ENCODE results near the gene MAG. TPM values are rescaled to one million over a fixed set of nuclear protein-coding genes. Genes with fewer than 3 reads are reported as not detected.
"Not testable (repeated sequence)": the region's sequence is repeated elsewhere in the genome, so short reads cannot be mapped to it uniquely, and the experiment has no call there.

MAG gene
- total RNA-seq, 1 experiment from 2014 or later, result 0.50 TPM

DNA sequence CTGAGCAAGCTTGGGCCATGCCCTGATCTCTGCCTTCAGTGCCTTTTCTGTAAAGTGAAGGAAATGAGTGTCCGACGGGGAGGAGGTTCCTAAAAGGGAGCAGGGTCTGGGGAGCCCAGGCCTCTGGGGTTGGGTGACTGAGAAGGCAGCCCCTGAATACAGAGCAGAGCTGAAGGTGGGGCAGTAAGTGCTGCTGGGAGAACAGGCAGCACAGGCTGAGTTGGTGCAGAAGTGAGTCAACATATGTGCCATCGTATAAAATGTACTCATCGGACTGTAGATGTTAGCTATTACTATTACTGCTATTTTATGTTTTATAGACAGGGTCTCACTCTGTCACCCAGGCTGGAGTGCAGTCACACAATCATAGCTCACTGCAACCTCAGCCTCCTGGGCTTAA, 10.7 kb upstream of the MAG start:
- no peak overlapping the region for H3K27ac ChIP-seq
- DNase-seq (ENCODE audit: low read depth in 1 of 2, low spot score in 2 of 2), result no peak
- H3K27me3 ChIP-seq (replicated peaks), result no peaks in the 10 kb centered on the region
- H3K4me1 ChIP-seq (replicated peaks), result no peaks in the 10 kb centered on the region
- H3K4me3 ChIP-seq, result no peak overlapping the region
- H3K9me3 ChIP-seq (replicated peaks), result no peaks in the 10 kb centered on the region
- peaks cover 16% of the 10 kb centered on the region for H3K36me3 ChIP-seq

DNA sequence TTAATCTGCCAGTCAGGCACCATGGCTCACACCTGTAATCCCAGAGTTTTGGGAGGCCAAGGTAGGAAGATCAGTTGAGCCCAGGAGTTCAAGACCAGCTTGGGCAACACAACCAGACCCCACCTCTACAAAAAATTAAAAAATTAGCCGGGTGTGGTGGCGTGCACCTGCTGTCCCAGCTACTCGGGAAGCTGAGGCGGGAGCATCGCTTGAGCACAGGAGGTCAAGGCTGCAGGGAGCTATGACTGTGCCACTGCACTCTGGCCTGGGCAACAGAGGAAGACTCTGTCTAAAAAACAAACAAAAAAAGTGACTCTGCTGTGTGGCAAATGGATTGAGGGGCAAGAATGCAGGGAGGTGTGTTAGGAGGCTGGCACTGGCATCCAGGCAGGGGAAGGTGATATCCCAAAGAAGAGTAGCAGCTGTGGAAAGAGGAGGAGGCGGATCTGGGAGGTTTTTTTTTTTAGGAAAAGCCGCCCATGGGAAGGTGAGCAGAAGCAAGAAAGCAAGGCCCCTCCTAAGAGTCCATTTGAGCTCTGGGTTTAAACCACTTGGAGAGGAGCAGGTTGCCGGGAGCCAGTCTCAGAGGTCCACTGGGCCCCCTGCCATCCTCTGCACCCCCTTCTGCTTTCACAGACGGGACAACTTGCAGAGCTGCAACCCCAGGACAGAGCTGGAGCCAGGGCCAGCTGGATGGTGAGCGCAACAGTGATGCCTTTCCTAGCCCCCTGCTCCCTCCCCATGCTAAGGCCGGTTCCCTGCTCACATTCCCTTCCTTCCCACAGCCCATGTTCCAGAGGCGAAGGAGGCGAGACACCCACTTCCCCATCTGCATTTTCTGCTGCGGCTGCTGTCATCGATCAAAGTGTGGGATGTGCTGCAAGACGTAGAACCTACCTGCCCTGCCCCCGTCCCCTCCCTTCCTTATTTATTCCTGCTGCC, 7.5 kb upstream of the MAG start:
- H3K36me3 ChIP-seq, result no peaks in the 10 kb centered on the region; the same call in 1 of the 2 replicates
- no peaks in the 10 kb centered on the region for H3K4me1 ChIP-seq (replicated peaks)
- H3K27me3 ChIP-seq (replicated peaks), result no peaks in the 10 kb centered on the region

DNA sequence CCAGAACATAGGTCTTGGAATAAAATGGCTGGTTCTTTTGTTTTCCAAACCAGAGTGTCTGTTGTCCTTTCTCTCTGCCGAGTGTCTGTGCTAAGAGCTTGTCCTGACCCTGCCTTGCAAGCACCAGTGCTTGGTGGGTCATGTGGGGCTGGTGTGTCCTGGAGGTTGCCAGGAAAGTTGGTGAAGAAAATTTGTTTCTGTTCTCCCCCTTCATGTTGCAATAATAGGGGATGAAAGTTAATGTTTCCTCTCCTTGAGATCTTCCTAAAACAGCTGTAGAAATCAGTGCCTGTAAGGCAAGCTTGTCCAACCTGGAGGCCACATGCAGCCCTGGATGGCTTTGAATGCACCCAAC, 6.9 kb upstream of the MAG start:
- no peak overlapping the region for H3K4me3 ChIP-seq
- no peaks in the 10 kb centered on the region for H3K4me1 ChIP-seq (replicated peaks)
- no peak overlapping the region for H3K27ac ChIP-seq
- DNase-seq (ENCODE audit: low read depth in 1 of 2, low spot score in 2 of 2), result no peak
- no peaks in the 10 kb centered on the region for H3K9me3 ChIP-seq (replicated peaks)
- no peaks in the 10 kb centered on the region for H3K36me3 ChIP-seq
- no peaks in the 10 kb centered on the region for H3K27me3 ChIP-seq (replicated peaks)

More for the DNA sequence above, 7.5 kb upstream of the MAG start:
- DNase-seq (ENCODE audit: low read depth in 1 of 2, low spot score in 2 of 2), result no peak
- no peak overlapping the region for H3K4me3 ChIP-seq
- H3K27ac ChIP-seq, result no peak overlapping the region
- H3K9me3 ChIP-seq (replicated peaks), result no peaks in the 10 kb centered on the region

DNA sequence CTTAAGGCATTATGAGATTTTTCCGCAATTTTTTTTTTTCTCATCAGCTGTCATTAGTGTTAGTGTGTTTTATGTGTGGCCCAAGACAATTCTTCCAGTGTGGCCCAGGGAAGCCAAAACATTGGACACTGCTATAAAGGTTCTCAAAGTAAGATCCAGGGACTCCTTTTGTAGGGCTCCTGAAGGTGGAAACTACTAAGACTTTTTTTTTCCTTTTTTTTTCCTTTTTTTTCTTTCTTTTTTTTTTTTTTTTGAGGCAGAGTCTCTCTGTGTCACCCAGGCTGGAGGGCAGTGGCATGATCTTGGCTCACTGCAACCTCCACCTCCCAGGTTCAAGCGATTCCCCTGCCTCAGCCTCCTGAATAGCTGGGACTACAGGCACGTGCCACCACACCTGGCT, 6.5 kb upstream of the MAG start:
- DNase-seq (ENCODE audit: low read depth in 1 of 2, low spot score in 2 of 2); H3K9me3 ChIP-seq (replicated peaks); H3K36me3 ChIP-seq; H3K27ac ChIP-seq; H3K4me3 ChIP-seq; H3K27me3 ChIP-seq (replicated peaks); H3K4me1 ChIP-seq (replicated peaks): not testable (repeated sequence)

DNA sequence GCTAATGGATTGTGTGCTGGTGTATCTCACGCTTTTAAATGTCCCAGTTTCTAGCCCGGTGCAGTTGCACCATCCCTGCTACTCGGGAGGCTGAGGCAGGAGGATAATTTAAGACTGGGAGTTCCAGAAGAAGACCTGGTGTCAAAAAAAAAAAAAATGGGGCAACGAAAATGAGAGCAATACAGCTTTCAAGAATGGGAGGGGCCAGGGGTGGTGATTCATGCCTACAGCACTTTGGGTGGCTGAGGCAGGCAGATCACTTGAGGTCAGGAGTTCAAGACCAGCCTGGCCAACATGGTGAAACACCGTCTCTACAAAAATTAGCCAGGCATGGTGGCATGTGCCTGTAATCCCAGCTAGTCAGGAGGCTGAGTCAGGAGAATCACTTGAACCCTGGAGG, 5.9 kb upstream of the MAG start:
- not testable (repeated sequence) for DNase-seq (ENCODE audit: low read depth in 1 of 2, low spot score in 2 of 2); H3K4me3 ChIP-seq; H3K27ac ChIP-seq; H3K36me3 ChIP-seq; H3K27me3 ChIP-seq (replicated peaks); H3K9me3 ChIP-seq (replicated peaks); H3K4me1 ChIP-seq (replicated peaks)

DNA sequence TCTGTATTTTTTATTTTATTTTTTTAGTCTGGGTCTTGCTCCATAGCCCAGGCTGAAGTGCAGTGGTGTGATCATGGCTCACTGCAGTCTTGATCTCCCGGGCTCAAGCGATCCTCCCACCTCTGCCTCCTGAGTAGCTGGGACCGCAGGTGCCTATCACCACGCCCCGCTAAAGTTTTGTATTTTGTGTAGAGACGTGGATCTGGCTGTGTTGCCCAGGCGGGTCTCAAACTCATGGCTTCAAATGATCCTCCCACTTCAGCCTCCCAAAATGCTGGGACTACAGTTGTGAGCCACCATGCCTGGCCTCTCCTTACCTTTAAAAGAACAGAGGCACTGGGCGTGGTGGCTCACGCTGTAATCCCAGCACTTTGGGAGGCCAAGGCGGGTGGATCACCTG, 4.2 kb upstream of the MAG start:
- no peaks in the 10 kb centered on the region for H3K27me3 ChIP-seq (replicated peaks)
- no peak for DNase-seq (ENCODE audit: low read depth in 1 of 2, low spot score in 2 of 2)
- H3K9me3 ChIP-seq (replicated peaks), result no peaks in the 10 kb centered on the region
- H3K27ac ChIP-seq, result no peak overlapping the region
- H3K4me1 ChIP-seq (replicated peaks), result no peaks in the 10 kb centered on the region
- no peaks in the 10 kb centered on the region for H3K36me3 ChIP-seq
- no peak overlapping the region for H3K4me3 ChIP-seq

DNA sequence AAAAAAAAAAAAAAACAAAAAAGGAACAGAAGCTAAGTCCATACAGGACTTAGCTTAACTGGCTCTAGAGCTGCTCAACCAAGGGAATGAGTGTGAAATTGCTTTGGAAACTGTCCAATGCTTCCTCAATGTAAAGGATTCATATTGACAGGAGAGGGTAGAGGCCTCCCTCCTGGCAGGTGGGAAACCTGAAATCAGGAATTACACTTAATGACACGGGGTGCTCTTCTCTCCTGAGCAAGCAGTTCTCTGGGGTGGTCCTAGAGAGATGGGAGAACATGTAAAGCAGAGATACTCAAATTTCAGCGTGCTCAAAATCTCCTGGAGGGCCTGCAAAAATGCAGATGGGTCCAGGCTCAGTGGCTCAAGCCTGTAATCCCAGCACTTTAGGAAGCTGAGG, 3.6 kb upstream of the MAG start:
- no peaks in the 10 kb centered on the region for H3K9me3 ChIP-seq (replicated peaks)
- no peak for DNase-seq (ENCODE audit: low read depth in 1 of 2, low spot score in 2 of 2)
- H3K27me3 ChIP-seq (replicated peaks), result peaks cover 4% of the 10 kb centered on the region; the same call in 1 of the 2 replicates
- H3K36me3 ChIP-seq, result no peaks in the 10 kb centered on the region
- H3K4me3 ChIP-seq, result no peak overlapping the region
- no peaks in the 10 kb centered on the region for H3K4me1 ChIP-seq (replicated peaks)
- no peak overlapping the region for H3K27ac ChIP-seq

DNA sequence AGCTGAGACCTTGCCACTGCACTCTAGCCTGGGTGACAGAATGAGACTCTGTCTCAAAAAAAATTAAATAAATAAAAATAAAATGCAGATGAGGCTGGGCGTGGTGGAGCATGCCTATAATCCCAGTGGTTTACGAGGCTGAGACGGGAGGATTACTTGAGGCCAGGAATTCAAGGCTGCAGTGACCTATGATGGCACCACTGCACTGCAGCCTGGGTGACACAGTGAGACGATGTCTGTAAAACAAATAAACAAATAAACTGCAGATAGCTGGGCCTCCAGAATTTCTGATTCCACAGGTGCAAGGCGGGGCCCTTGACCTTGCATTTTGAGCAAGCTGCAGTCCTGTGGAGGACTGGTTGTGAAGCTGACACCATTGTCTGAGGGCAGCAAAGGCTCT, 3.1 kb upstream of the MAG start:
- Histone ChIP-seq H3K27ac (no peak overlapping the region), H3K4me3 (no peak overlapping the region), H3K27me3 (replicated peaks) (peaks cover 4% of the 10 kb centered on the region; the same call in 1 of the 2 replicates), H3K36me3 (no peaks in the 10 kb centered on the region), H3K9me3 (replicated peaks) (no peaks in the 10 kb centered on the region), H3K4me1 (replicated peaks) (no peaks in the 10 kb centered on the region)
- no peak for DNase-seq (ENCODE audit: low read depth in 1 of 2, low spot score in 2 of 2)

DNA sequence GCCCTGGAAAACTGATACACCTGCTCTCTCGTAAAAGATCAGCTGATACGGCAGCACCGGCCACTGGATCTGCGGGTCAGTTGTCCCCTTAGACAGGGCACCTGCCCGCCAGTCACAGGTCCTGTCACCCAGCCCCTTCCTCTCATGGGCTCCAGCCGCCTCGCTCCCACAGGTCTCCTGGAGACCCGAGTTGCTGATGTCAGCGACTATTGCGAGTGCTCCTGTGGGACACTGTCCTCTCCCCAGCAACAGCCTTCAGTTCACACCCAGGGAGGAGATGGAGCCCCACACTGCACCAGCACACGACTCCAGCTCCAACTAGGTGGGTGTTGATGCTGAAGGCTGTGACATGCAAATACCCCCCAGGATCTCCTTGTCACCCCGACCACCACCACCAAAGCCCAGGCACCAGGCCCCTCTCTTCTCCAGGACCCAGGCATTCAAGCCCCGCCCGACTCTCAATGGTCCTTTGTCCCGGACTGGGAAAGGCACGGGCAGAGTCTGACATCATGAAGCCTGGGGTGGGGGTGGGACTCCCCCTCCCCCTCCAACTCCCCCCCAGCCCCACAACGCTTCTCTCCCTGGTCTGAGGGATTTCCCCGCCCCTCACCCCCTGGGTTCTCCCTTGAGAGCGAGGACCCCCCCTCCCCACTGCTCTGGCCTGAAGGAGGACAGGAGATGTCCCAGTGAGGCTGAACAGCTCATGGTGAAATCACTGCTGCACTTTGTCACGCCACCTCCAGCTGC, 1.4 kb upstream of the MAG start:
- no peaks in the 10 kb centered on the region for H3K36me3 ChIP-seq
- H3K27me3 ChIP-seq (replicated peaks), result peaks cover 7% of the 10 kb centered on the region; the same call in 1 of the 2 replicates
- no peaks in the 10 kb centered on the region for H3K9me3 ChIP-seq (replicated peaks)
- H3K4me1 ChIP-seq (replicated peaks), result no peaks in the 10 kb centered on the region
- no peak overlapping the region for H3K27ac ChIP-seq
- no peak overlapping the region for H3K4me3 ChIP-seq
- no peak for DNase-seq (ENCODE audit: low read depth in 1 of 2, low spot score in 2 of 2)

DNA sequence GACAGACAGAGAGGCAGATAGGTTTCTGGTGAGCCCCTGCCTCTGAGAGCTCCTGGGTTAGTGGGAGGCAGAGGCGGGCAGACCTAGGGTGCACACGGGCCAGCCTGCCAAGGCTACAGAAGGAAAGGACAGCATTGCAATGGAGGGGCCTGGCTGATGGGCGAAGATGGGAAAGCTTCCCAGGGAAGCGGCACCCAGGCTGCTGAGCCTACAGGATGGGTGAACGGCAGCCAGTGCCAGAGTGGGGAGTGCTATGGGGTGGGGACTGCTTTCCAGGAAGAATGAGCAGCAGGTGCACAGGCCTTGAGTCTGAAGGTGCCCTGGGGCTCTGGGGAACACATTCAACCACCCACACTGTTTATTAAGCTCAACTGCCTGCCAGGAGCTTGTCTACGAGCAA, 702 bp upstream of the MAG start:
- Histone ChIP-seq H3K9me3 (replicated peaks) (no peaks in the 10 kb centered on the region), H3K4me3 (no peak overlapping the region), H3K4me1 (replicated peaks) (no peaks in the 10 kb centered on the region), H3K27ac (no peak overlapping the region), H3K36me3 (no peaks in the 10 kb centered on the region), H3K27me3 (replicated peaks) (peaks cover 7% of the 10 kb centered on the region; the same call in 1 of the 2 replicates)
- no peak for DNase-seq (ENCODE audit: low read depth in 1 of 2, low spot score in 2 of 2)

DNA sequence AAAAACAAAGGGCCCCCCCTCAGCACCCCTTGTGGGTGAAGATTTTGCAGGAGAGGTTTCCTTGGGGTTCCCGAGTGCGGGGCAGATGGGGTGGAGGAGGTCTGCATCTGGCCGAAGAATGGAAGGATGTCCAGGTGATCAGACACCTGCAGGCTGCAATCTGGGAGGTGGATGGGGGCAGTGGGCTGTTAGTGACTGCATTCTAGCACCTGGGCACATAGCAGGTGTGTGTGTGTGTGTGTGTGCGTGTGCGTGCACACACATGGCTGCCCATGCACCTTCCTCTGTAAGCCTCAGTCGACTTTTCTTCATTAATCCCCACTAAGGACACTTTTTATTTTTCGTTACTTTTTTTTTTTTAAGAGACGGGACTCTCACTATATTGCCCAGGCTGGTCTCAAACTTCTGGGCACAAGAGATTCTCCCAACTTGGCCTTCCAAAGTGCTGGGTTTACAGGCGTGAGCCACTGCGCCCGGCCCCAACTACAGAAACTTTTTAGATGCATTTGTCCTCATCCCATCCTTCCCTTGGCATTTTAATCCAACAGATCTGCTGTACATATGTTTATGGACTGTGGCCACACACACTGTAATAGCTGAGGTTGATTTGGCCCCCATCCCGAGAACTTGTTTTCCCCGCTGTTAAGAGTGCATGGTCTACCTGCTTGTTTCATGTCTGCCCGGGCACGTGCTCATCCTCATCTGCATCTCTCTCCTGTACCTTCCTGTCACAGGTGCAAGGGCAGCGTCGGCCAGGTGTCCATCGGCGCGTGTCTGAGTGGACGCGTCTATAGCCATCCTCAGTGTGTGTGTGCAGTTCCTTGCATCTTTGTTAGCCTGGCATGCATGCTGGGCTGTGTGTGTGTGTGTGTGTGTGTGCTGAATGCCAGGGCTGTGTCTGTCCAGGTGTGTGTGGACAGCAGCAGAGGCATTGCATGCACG, 731 bp downstream of the MAG start:
- Histone ChIP-seq H3K36me3 (no peaks in the 10 kb centered on the region), H3K9me3 (replicated peaks) (no peaks in the 10 kb centered on the region), H3K4me1 (replicated peaks) (no peaks in the 10 kb centered on the region), H3K27ac (no peak overlapping the region), H3K27me3 (replicated peaks) (peaks cover 7% of the 10 kb centered on the region; the same call in 1 of the 2 replicates), H3K4me3 (no peak overlapping the region)
- DNase-seq (ENCODE audit: low read depth in 1 of 2, low spot score in 2 of 2), result no peak

DNA sequence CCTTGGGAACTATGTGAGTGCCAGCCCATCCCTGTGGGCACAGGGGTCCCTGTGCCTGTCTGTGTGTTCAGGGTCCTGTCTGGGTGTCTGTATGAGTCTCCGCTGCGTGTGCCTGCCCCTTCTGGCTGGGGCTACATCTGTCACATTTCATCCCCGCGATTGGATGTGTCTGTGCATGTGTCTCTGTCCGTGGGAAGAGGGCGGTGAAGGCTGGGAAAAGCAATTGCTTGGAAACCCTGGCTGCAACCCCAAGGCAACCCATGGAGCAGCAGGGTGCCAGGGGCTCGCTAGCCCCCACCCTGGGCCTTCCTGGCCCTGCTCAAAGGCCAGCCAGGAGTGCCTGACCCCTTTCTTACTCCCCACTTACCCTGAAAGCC, 1.4 kb downstream of the MAG start:
- no peak overlapping the region for H3K4me3 ChIP-seq
- no peak for DNase-seq (ENCODE audit: low read depth in 1 of 2, low spot score in 2 of 2)
- H3K27me3 ChIP-seq (replicated peaks), result peaks cover 7% of the 10 kb centered on the region; the same call in 1 of the 2 replicates
- no peaks in the 10 kb centered on the region for H3K36me3 ChIP-seq
- H3K27ac ChIP-seq, result no peak overlapping the region
- H3K4me1 ChIP-seq (replicated peaks), result no peaks in the 10 kb centered on the region
- H3K9me3 ChIP-seq (replicated peaks), result no peaks in the 10 kb centered on the region

DNA sequence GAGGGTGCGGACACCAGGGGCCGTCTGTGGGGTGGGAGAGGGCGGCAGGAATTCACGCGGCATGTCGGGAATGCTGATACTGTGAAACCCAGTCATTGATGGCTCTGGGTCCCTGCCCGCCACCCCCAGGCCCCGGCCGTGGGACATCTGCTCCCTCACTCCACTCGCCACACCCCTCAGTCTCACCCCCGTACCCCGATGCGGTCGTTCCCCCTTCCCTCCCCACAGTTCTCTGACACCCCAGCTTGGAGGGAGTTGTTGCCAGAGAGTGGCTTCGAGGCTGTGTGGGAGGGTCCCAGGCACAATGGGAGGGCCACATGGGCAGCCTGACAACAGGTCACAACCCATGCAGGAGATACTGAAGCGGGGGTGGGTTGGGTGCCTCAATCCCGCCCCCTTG, 1.8 kb downstream of the MAG start:
- H3K4me3 ChIP-seq, result no peak overlapping the region
- no peak for DNase-seq (ENCODE audit: low read depth in 1 of 2, low spot score in 2 of 2)

More for the DNA sequence above, 1.8 kb downstream of the MAG start:
- Histone ChIP-seq H3K36me3 (no peaks in the 10 kb centered on the region), H3K27me3 (replicated peaks) (peaks cover 7% of the 10 kb centered on the region; the same call in 1 of the 2 replicates), H3K27ac (no peak overlapping the region), H3K4me1 (replicated peaks) (no peaks in the 10 kb centered on the region), H3K9me3 (replicated peaks) (no peaks in the 10 kb centered on the region)

Measured in SJSA1 (cell line).